Naive thymus-derived CD4-positive, alpha-beta T cell (primary cell): Measurements from ENCODE around the gene MGAT4B. TPM values are rescaled to one million over a fixed set of nuclear protein-coding genes. Genes with fewer than 3 reads are reported as not detected.

Experiments
- ATAC-seq: fragments of 150-1000 bp; cut with Tn5 transposase; 2 replicates; pipeline ENCODE4 v1.10.0; 2021; ENCODE audit warnings: mild to moderate bottlenecking, moderate library complexity
- CTCF ChIA-PET: fragments of 350-600 bp; sonication (Branson Sonifier 250); formaldehyde crosslinking; loops from one replicate; lab custom pipeline; 2021; ENCODE audit warnings: antibody characterized with exemption; lab: Charles Lee
- POLR2A ChIA-PET: fragments of 350-600 bp; sonication (Branson Sonifier 250); formaldehyde crosslinking; loops from one replicate; lab custom pipeline; 2021; ENCODE audit warnings: antibody characterized with exemption, inconsistent platforms; lab: Charles Lee
- DNase-seq, 9 donors: peaks; one replicate each; pipeline versions ENCODE4 v3.0.0 to v3.0.0-alpha.2; 2020 to 2022; ENCODE audit warnings: mixed read lengths in 1 of 9
- H3K27ac ChIP-seq: one replicate; pipeline ENCODE4 v1.7.0; 2013; ENCODE audit warnings: mild to moderate bottlenecking, low read depth, low read length, moderate library complexity
- H3K27me3 ChIP-seq, 2 donors: one replicate each; pipeline ENCODE4 v1.7.0; 2013; ENCODE audit warnings: low read length in 2 of 2, mild to moderate bottlenecking in 2 of 2, moderate library complexity in 2 of 2; ENCODE audit not compliant: control insufficient read depth in 2 of 2, insufficient read depth in 2 of 2
- H3K36me3 ChIP-seq, 3 experiments: 1 replicate in 2 of 3; 2 replicates in 1 of 3; pipeline ENCODE4 v1.7.0; 2013; ENCODE audit warnings: low read length in 3 of 3, mild to moderate bottlenecking in 3 of 3, moderate library complexity in 1 of 3; ENCODE audit not compliant: insufficient read depth in 3 of 3, control insufficient read depth in 2 of 3
- H3K4me1 ChIP-seq, 2 donors: one replicate each; pipeline ENCODE4 v1.7.0; 2013; ENCODE audit warnings: low read length in 2 of 2, mild to moderate bottlenecking in 2 of 2, moderate library complexity in 1 of 2; ENCODE audit not compliant: control insufficient read depth in 2 of 2, insufficient read depth in 2 of 2
- H3K4me3 ChIP-seq: 2 replicates; pipeline ENCODE4 v1.7.0; 2013; ENCODE audit warnings: mild to moderate bottlenecking, low read length
- H3K9me3 ChIP-seq, 3 experiments: 1 replicate in 2 of 3; 2 replicates in 1 of 3; pipeline ENCODE4 v1.7.0; 2013; ENCODE audit warnings: low read length in 3 of 3; ENCODE audit not compliant: control insufficient read depth in 2 of 3
- H3K27ac Mint-ChIP-seq, 9 donors: one replicate each; pipeline ENCODE4 v1.8.0; 2020 to 2022; ENCODE audit warnings: mixed read lengths in 9 of 9, mild to moderate bottlenecking in 8 of 9, moderate library complexity in 5 of 9, inconsistent platforms in 2 of 9
- H3K27me3 Mint-ChIP-seq, 5 donors: one replicate each; pipeline ENCODE4 v1.8.0; 2021 to 2022; ENCODE audit warnings: mixed read lengths in 5 of 5, mild to moderate bottlenecking in 1 of 5
- H3K36me3 Mint-ChIP-seq, 5 donors: one replicate each; pipeline ENCODE4 v1.8.0; 2020 to 2022; ENCODE audit warnings: mixed read lengths in 5 of 5, mild to moderate bottlenecking in 3 of 5, inconsistent platforms in 1 of 5
- H3K4me1 Mint-ChIP-seq, 7 donors: one replicate each; pipeline ENCODE4 v1.8.0; 2020 to 2022; ENCODE audit warnings: mixed read lengths in 7 of 7, mild to moderate bottlenecking in 3 of 7, inconsistent platforms in 1 of 7
- H3K4me3 Mint-ChIP-seq, 10 donors: one replicate each; pipeline ENCODE4 v1.8.0; 2020 to 2022; ENCODE audit warnings: mild to moderate bottlenecking in 10 of 10, mixed read lengths in 10 of 10, moderate library complexity in 6 of 10, inconsistent platforms in 2 of 10
- H3K9me3 Mint-ChIP-seq, 11 donors: one replicate each; pipeline ENCODE4 v1.8.0; 2020 to 2022; ENCODE audit warnings: mixed read lengths in 11 of 11, mild to moderate bottlenecking in 4 of 11, inconsistent platforms in 1 of 11, moderate library complexity in 1 of 11
- intact Hi-C, 2 donors: fragments of 100-400 bp; cut with micrococcal nuclease; formaldehyde crosslinking; loops; one replicate each; pipeline ENCODE4 v1.15.1; 2023
- polyA plus RNA-seq, 2 donors: library from polyadenylated mRNA; unstranded; fragments of 300-500 nt; fragmentation: Illumina TruSeq; gene quantifications; one replicate each; pipeline ENCODE4 v1.2.3, GENCODE V29; 2021
- total RNA-seq, 6 experiments: library from RNA in 5 of 6; stranded (reverse) in 5 of 6; gene quantifications; 1 replicate in 5 of 6; 2 replicates in 1 of 6; pipeline ENCODE4 v1.2.3 and lab custom pipeline; 2021 to 2026

MGAT4B gene
- total and polyA plus RNA-seq, 7 experiments from 2014 or later: 12.3 to 143 (median 114) TPM

DNA sequence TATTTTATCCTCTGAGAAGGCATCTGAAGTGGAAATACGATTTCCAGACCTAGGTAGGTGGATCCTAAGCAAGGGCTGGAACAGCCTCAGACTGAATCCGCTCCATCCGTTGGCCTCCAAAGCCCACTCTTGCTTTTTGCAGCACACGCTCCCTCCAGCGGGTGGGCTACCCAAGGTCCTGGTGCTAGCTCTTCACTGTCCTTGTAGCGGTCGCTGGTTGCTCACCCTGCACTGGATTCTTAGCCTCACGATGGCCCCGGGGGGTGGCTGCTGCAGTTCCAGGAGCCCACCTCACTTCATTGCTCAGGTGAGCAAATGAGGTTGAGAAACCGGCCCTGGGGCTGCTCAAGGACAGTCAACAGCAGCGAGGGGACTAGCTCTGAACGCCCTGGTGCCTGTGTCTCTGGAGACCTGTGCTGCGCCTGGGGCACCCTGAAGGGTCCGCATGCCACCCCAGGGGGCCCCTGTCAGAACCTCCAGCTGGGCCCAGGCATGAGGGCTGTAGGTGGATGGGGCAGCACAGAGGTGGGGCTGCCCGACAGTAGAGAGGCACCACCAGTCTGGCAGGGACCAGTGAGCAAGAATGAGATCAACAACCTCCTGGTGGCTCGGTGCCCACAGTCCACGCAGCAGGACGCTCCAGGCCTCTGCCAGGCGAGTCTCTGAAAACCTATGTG lies 4.3 kb downstream of the MGAT4B start:
- peaks cover 19 to 26% of the 10 kb centered on the region in 2 donors for H3K4me1 ChIP-seq
- H3K27ac ChIP-seq: no peak overlapping the region
- Mint-ChIP-seq H3K36me3 (peaks cover 0 to 9% (median 3%) of the 10 kb centered on the region in 5 donors), H3K27me3 (no peaks in the 10 kb centered on the region), H3K27ac (peak overlapping the region in 7 of 9 donors; percentile 16 to 88 (median 60)), H3K9me3 (no peaks in the 10 kb centered on the region), H3K4me3 (peak overlapping the region in 4 of 10 donors; percentile 18 to 38 (median 26)), H3K4me1 (peaks cover 28 to 37% (median 32%) of the 10 kb centered on the region in 7 donors)
- peaks cover 0 to 24% (median 0%) of the 10 kb centered on the region in 3 experiments for H3K36me3 ChIP-seq
- ATAC-seq: no peak
- CTCF ChIA-PET: interaction anchor here (0.5 to 2.2 kb wide), 16 partner anchors 15 to 285 kb away, joined by 3 to 10 read pairs (median 4); partner anchors contain the start of genes SQSTM1 and TBC1D9B
- intact Hi-C loops: loop anchor here (1.0 to 5.0 kb wide), 7 partner anchors 18 to 288 kb away; partner anchors contain the start of genes MRNIP (in 2 of the 2), RNF130 (in 2 of the 2), TBC1D9B (in 2 of the 2) and SQSTM1 (in 1 of the 2)
- POLR2A ChIA-PET: interaction anchor here (0.5 to 7.9 kb wide), 9 partner anchors 8 to 106 kb away, joined by 3 to 136 read pairs (median 4); partner anchors contain the start of genes MRNIP and SQSTM1
- DNase-seq: no peak
- no peaks in the 10 kb centered on the region for H3K27me3 ChIP-seq
- no peaks in the 10 kb centered on the region for H3K9me3 ChIP-seq
- H3K4me3 ChIP-seq: no peak overlapping the region

DNA sequence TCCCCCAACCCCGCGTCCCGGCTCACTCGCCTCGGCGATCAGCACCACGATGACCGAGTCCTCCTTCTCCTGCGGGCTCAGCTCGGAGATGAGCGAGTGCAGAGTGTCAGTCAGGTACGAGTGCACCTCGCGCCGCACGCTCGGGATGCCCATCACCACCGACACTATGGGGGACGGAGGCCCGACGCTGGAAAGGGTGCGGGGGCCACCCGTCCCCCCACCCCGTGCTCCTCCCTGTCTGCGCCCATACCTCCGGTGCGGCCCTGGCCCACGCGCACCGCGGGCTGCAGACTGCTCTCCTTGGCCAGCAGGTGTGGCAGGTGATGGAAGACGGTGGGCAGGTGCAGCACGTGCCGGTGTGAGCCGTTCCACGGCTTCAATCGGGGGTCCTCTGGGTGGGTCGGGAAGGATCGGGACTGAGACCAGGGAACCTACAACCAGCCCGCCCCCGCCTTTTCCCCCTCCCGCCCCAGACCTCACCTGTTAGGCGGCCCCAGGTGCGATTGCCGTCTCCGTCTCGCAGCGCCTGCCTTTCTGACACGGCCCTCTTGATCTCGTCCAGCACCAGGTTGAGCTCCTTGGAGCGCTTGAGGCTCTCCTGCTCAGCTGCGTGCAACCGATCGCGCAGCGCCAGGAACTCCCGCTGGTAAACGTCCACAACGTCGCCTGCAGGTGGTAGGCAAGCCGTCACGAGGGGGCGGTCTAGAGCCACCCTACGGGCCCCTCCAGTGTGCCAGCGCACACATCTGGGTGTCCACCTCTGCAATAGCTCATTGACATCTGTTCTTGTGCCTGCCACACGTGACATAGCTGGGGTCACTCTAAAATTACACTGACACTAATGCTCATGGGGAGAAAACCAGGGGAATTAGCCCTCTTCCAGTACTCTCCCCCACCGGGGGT lies 5.1 kb downstream of the MGAT4B start:
- peaks cover 34 to 43% (median 36%) of the 10 kb centered on the region in 7 donors for H3K4me1 Mint-ChIP-seq
- Histone ChIP-seq H3K27ac (no peak overlapping the region), H3K9me3 (no peaks in the 10 kb centered on the region), H3K27me3 (no peaks in the 10 kb centered on the region), H3K36me3 (peaks cover 0 to 24% (median 0%) of the 10 kb centered on the region in 3 experiments), H3K4me1 (peaks cover 24 to 27% of the 10 kb centered on the region in 2 donors), H3K4me3 (no peak overlapping the region)
- peak; percentile 69 to 82 (median 80) for DNase-seq
- peak overlapping the region in 8 of 9 donors; percentile 16 to 88 (median 70) for H3K27ac Mint-ChIP-seq
- intact Hi-C loops: loop anchor here (1.0 to 5.0 kb wide), 7 partner anchors 19 to 289 kb away; partner anchors contain the start of genes MRNIP (in 2 of the 2), RNF130 (in 2 of the 2), TBC1D9B (in 2 of the 2) and SQSTM1 (in 1 of the 2)
- ATAC-seq: peak; percentile 75
- H3K9me3 Mint-ChIP-seq: peaks cover 0 to 4% (median 0%) of the 10 kb centered on the region in 11 donors
- H3K36me3 Mint-ChIP-seq: peaks cover 0 to 9% (median 3%) of the 10 kb centered on the region in 5 donors
- CTCF ChIA-PET: interaction anchor here (0.5 to 2.2 kb wide), 17 partner anchors 14 to 1388 kb away, joined by 3 to 10 read pairs (median 4); partner anchors contain the start of genes SQSTM1 and TBC1D9B
- H3K27me3 Mint-ChIP-seq: no peaks in the 10 kb centered on the region
- POLR2A ChIA-PET: interaction anchor here (0.5 to 7.9 kb wide), 10 partner anchors 18 to 107 kb away, joined by 3 to 136 read pairs (median 4); partner anchors contain the start of genes MRNIP and SQSTM1
- H3K4me3 Mint-ChIP-seq: peak overlapping the region in 7 of 10 donors; percentile 18 to 76 (median 45)

DNA sequence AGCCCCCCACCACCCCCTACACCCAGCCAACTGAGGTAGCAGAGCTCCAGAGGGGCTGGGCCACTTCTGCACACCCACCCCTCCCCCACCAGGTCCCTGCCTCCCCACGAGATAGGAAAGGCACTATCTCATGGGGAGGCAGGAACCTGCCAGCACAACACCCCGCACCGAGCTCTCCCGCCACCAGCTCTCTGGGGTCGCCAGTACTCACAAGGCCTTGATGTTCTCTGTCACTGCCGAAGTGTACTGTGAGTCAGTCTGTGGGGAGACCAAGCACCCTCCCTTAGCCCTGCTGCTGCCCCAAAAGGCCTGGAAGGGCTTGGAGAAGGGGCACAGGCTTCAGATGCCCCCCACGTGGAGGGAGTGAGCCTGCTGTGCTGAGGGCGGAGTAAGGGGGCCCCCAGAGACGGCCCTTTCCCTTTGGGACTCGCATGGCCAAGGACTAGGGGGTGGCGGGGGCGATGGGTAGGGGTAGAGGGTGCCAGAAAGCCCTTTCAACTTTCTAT lies 5.9 kb downstream of the MGAT4B start:
- H3K27ac ChIP-seq: no peak overlapping the region
- DNase-seq (no peak), ATAC-seq (no peak)
- peaks cover 0 to 21% (median 0%) of the 10 kb centered on the region in 3 experiments for H3K36me3 ChIP-seq
- Mint-ChIP-seq H3K4me3 (no peak overlapping the region), H3K36me3 (peaks cover 0 to 9% (median 3%) of the 10 kb centered on the region in 5 donors), H3K27ac (no peak overlapping the region), H3K27me3 (no peaks in the 10 kb centered on the region), H3K4me1 (peaks cover 34 to 43% (median 36%) of the 10 kb centered on the region in 7 donors), H3K9me3 (peaks cover 0 to 4% (median 0%) of the 10 kb centered on the region in 11 donors)
- intact Hi-C loops: loop anchor here (1.0 to 5.0 kb wide), 2 partner anchors 272 to 290 kb away; partner anchors contain the start of gene RNF130 (in 2 of the 2)
- CTCF ChIA-PET: interaction anchor here (0.5 kb wide), 1 partner anchor 64 kb away, joined by 3 read pairs; no protein-coding TSS in a partner anchor
- no peaks in the 10 kb centered on the region for H3K9me3 ChIP-seq
- H3K27me3 ChIP-seq: no peaks in the 10 kb centered on the region
- peaks cover 26 to 31% of the 10 kb centered on the region in 2 donors for H3K4me1 ChIP-seq
- no peak overlapping the region for H3K4me3 ChIP-seq
- POLR2A ChIA-PET: interaction anchor here (0.6 to 1.3 kb wide), 2 partner anchors 19 to 37 kb away, joined by 3 read pairs; no protein-coding TSS in a partner anchor

DNA sequence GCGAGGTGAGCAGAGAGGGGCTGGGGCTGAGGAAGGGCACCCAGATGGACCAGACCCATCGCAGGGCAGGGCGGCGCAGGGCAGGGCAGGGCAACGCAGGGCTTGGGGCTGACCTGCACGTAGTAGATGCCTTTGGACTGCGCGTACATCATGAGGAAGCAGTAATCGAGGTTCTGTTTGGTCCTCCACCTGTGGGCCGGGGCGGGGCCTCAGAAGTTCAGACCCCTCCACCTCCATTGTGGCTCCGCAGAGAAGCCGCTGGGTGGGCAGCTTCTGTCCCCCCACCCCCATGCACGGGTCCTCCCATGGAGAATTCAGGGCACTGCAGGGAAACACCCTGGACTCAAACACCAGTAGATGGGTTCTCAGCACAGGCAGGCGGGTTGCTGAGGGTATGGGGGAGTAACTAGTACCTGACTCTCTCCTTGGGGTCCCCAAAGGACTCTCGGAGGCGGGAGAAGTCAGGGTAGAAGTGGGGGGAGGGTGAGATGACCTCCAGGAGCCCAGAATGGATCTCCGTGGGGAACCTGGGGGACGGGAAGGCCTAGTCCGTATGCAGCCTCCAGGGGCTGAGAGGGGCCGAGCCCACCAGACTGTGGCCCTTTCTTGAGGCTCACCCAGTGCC lies 6.5 kb downstream of the MGAT4B start:
- ChIA-PET POLR2A (interaction anchor here (1.3 kb wide), 1 partner anchor 20 kb away, joined by 3 read pairs; no protein-coding TSS in a partner anchor), CTCF (interaction anchor here (0.5 kb wide), 1 partner anchor 63 kb away, joined by 3 read pairs; no protein-coding TSS in a partner anchor)
- no peaks in the 10 kb centered on the region for H3K27me3 ChIP-seq
- no peak overlapping the region for H3K4me3 ChIP-seq
- peaks cover 0 to 21% (median 0%) of the 10 kb centered on the region in 3 experiments for H3K36me3 ChIP-seq
- intact Hi-C loops: loop anchor here (5.0 kb wide), 1 partner anchor 272 kb away; the partner anchor contains the start of gene RNF130 (in 2 of the 2)
- Mint-ChIP-seq H3K9me3 (peaks cover 0 to 4% (median 0%) of the 10 kb centered on the region in 11 donors), H3K27ac (no peak overlapping the region), H3K4me1 (peaks cover 31 to 41% (median 32%) of the 10 kb centered on the region in 7 donors), H3K36me3 (peaks cover 0 to 9% (median 3%) of the 10 kb centered on the region in 5 donors), H3K4me3 (no peak overlapping the region), H3K27me3 (no peaks in the 10 kb centered on the region)
- DNase-seq: no peak
- H3K4me1 ChIP-seq: peaks cover 26 to 28% of the 10 kb centered on the region in 2 donors
- H3K27ac ChIP-seq: no peak overlapping the region
- H3K9me3 ChIP-seq: no peaks in the 10 kb centered on the region
- no peak for ATAC-seq

DNA sequence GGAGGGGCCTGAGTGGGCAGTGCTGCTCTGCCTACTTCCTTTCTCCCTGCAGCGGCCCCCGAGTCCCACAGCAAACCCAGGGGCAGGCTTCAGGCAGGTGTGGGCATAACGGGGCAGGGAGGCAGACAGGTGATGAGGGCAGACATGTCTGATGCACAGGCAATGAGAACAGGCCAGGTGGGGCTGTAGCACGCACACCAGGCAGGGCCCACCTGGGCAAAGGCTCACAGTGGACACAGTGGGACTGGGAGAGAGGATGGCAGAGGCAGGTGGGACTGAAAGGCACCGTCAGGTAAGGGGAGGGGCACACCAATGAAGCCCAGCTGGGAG lies 7.1 kb downstream of the MGAT4B start:
- Histone ChIP-seq H3K4me3 (no peak overlapping the region), H3K36me3 (peaks cover 0 to 21% (median 0%) of the 10 kb centered on the region in 3 experiments), H3K27me3 (no peaks in the 10 kb centered on the region), H3K27ac (no peak overlapping the region), H3K9me3 (no peaks in the 10 kb centered on the region), H3K4me1 (peaks cover 26 to 28% of the 10 kb centered on the region in 2 donors)
- ChIA-PET POLR2A (interaction anchor here (1.3 kb wide), 1 partner anchor 20 kb away, joined by 3 read pairs; no protein-coding TSS in a partner anchor), CTCF (no interaction called here)
- intact Hi-C loops: loop anchor here (5.0 kb wide), 4 partner anchors 102 to 1647 kb away; partner anchors contain the start of genes CANX (in 1 of the 2), HNRNPH1 (in 1 of the 2) and NHP2 (in 1 of the 2)
- H3K4me3 Mint-ChIP-seq: peak overlapping the region in 2 of 10 donors; percentile 23
- H3K36me3 Mint-ChIP-seq: peaks cover 0 to 9% (median 3%) of the 10 kb centered on the region in 5 donors
- no peak for DNase-seq
- no peak overlapping the region for H3K27ac Mint-ChIP-seq
- peaks cover 26 to 41% (median 32%) of the 10 kb centered on the region in 7 donors for H3K4me1 Mint-ChIP-seq
- H3K9me3 Mint-ChIP-seq: peaks cover 0 to 4% (median 0%) of the 10 kb centered on the region in 11 donors
- ATAC-seq: no peak
- H3K27me3 Mint-ChIP-seq: no peaks in the 10 kb centered on the region
